CD4-positive, alpha-beta T cell (primary cell): Measurements from ENCODE around the gene LRIG3. TPM values are rescaled to one million over a fixed set of nuclear protein-coding genes. Genes with fewer than 3 reads are reported as not detected.

Source experiments
- ATAC-seq: fragments of 200-7000 bp; cut with Tn5 transposase; one replicate; pipeline ENCODE4 v1.10.0; 2022; ENCODE audit warnings: mild to moderate bottlenecking; ENCODE audit not compliant: poor library complexity
- CTCF ChIA-PET: fragments of 350-600 bp; sonication (Branson Sonifier 250); formaldehyde crosslinking; loops from one replicate; lab custom pipeline; 2021; ENCODE audit warnings: antibody characterized with exemption, inconsistent platforms; lab: Charles Lee
- POLR2A ChIA-PET: fragments of 350-600 bp; sonication (Branson Sonifier 250); formaldehyde crosslinking; loops from one replicate; lab custom pipeline; 2021; ENCODE audit warnings: antibody characterized with exemption, inconsistent platforms; lab: Charles Lee
- DNase-seq, 14 experiments: peaks; one replicate each; pipeline ENCODE4 v3.0.0-alpha.2; 2013 to 2020; ENCODE audit warnings: mixed read lengths in 2 of 14
- H3K27ac ChIP-seq, 2 donors: one replicate each; pipeline versions ENCODE4 v1.5.1 to v1.7.0; 2013; ENCODE audit warnings: low read length in 2 of 2, low read depth in 1 of 2, mild to moderate bottlenecking in 1 of 2
- H3K27me3 ChIP-seq, 2 experiments: 1 replicate in 1 of 2; 2 replicates in 1 of 2; pipeline versions ENCODE4 v1.6.1 to v1.7.0; 2013; ENCODE audit warnings: low read length in 2 of 2, control low read depth in 1 of 2, mild to moderate bottlenecking in 1 of 2, moderate library complexity in 1 of 2; ENCODE audit not compliant: insufficient read depth in 2 of 2, control insufficient read depth in 1 of 2
- H3K36me3 ChIP-seq: one replicate; pipeline ENCODE4 v1.6.1; 2013; ENCODE audit warnings: low read length, control low read depth; ENCODE audit not compliant: insufficient read depth
- H3K4me1 ChIP-seq: one replicate; pipeline ENCODE4 v1.6.1; 2013; ENCODE audit warnings: low read length, control low read depth; ENCODE audit not compliant: insufficient read depth
- H3K4me3 ChIP-seq: one replicate; pipeline ENCODE4 v1.5.1; 2013; ENCODE audit warnings: mild to moderate bottlenecking, low read length, moderate library complexity
- H3K9me3 ChIP-seq, 2 experiments: 1 replicate in 1 of 2; 2 replicates in 1 of 2; pipeline versions ENCODE4 v1.6.1 to v1.7.0; 2013; ENCODE audit warnings: low read length in 2 of 2, mild to moderate bottlenecking in 2 of 2, control low read depth in 1 of 2, moderate library complexity in 1 of 2; ENCODE audit not compliant: control insufficient read depth in 1 of 2, insufficient read depth in 1 of 2
- H3K27ac Mint-ChIP-seq: one replicate; pipeline ENCODE4 v1.8.0; 2020; ENCODE audit warnings: mixed read lengths
- H3K27me3 Mint-ChIP-seq: one replicate; pipeline ENCODE4 v1.8.0; 2021; ENCODE audit warnings: mixed read lengths
- H3K36me3 Mint-ChIP-seq: one replicate; pipeline ENCODE4 v1.8.0; 2021; ENCODE audit warnings: low read depth, mixed read lengths
- H3K4me1 Mint-ChIP-seq: one replicate; pipeline ENCODE4 v1.8.0; 2021; ENCODE audit warnings: low read depth, mixed read lengths
- H3K4me3 Mint-ChIP-seq: one replicate; pipeline ENCODE4 v1.8.0; 2020; ENCODE audit warnings: mild to moderate bottlenecking, mixed read lengths
- H3K9me3 Mint-ChIP-seq: one replicate; pipeline ENCODE4 v1.8.0; 2020; ENCODE audit warnings: mixed read lengths
- intact Hi-C, 2 experiments: fragments of 100-400 bp; cut with DNase I in 1 of 2; cut with micrococcal nuclease in 1 of 2; formaldehyde crosslinking; loops; one replicate each; pipeline versions ENCODE4 v1.15.1 to v1.9.0; 2023 to 2025; cut with DNase I, micrococcal nuclease
- total RNA-seq, 174 experiments: library from RNA in 2 of 174; stranded (reverse) in 2 of 174; gene quantifications; one replicate each; pipeline ENCODE4 v1.2.3 and lab custom pipeline; 2021 to 2026
- TF ChIP-seq, protein P1 (sequence below): fragments of 200-600 bp; IDR thresholded peaks from one replicate; pipeline ENCODE4 v1.8.0; 2022; ENCODE audit warnings: antibody characterized with exemption, mild to moderate bottlenecking

The LRIG3 gene
- total RNA-seq, 2 experiments from 2014 or later: not detected

DNA sequence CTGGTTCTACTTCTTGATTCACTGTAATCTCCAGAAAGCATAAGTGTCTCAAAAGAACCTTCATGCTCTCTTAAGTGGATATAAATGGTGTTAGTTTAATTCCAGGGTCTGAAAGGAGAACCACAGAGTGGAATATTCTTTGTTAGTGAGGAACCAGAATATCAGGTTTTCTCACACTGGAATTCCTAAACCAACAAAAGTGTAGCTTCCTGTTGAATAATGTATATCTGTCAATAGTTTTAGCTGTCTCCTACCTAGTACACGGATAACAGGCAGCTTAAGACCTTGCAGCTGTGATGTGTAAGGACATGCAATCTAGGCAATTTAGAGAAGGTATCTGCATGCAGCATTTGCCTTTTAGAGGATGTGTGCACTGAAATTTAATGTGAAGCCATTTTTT lies 24.0 kb downstream of the LRIG3 start:
- H3K27ac ChIP-seq: no peak overlapping the region
- peaks cover 7% of the 10 kb centered on the region for H3K9me3 Mint-ChIP-seq
- H3K4me1 Mint-ChIP-seq: no peaks in the 10 kb centered on the region

DNA sequence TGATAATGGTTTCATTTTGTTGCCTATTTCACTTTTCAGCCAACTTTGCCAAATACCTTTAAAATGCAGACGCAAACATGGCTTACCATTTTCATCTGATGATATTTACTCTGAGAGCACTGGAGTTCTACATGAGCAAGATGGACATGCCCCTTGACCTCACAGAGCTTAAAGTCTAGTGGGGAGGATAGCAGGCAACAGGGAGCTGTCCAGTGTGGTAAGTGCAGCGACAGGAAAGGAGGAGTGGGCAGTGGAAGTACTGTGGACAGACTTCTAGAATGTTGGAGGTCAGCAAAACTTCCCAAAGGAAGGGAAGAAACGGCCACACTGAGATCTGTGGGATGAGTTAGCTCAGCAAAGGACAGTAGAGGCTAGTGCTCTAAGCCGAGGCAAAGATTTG lies 25.3 kb downstream of the LRIG3 start:
- peaks cover 7% of the 10 kb centered on the region for H3K9me3 Mint-ChIP-seq
- TF ChIP-seq, protein P1, sequence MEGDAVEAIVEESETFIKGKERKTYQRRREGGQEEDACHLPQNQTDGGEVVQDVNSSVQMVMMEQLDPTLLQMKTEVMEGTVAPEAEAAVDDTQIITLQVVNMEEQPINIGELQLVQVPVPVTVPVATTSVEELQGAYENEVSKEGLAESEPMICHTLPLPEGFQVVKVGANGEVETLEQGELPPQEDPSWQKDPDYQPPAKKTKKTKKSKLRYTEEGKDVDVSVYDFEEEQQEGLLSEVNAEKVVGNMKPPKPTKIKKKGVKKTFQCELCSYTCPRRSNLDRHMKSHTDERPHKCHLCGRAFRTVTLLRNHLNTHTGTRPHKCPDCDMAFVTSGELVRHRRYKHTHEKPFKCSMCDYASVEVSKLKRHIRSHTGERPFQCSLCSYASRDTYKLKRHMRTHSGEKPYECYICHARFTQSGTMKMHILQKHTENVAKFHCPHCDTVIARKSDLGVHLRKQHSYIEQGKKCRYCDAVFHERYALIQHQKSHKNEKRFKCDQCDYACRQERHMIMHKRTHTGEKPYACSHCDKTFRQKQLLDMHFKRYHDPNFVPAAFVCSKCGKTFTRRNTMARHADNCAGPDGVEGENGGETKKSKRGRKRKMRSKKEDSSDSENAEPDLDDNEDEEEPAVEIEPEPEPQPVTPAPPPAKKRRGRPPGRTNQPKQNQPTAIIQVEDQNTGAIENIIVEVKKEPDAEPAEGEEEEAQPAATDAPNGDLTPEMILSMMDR: no peak
- ChIA-PET POLR2A (no interaction called here), CTCF (no interaction called here)
- no peak overlapping the region for H3K4me3 Mint-ChIP-seq
- no peaks in the 10 kb centered on the region for H3K36me3 Mint-ChIP-seq
- no peak overlapping the region for H3K27ac Mint-ChIP-seq
- H3K36me3 ChIP-seq: no peaks in the 10 kb centered on the region
- intact Hi-C loops: no loop called here
- H3K4me1 Mint-ChIP-seq: no peaks in the 10 kb centered on the region
- no peaks in the 10 kb centered on the region for H3K27me3 Mint-ChIP-seq
- H3K27ac ChIP-seq: no peak overlapping the region
- no peak for DNase-seq
- H3K4me3 ChIP-seq: no peak overlapping the region
- no peak for ATAC-seq
- no peaks in the 10 kb centered on the region for H3K27me3 ChIP-seq
- no peaks in the 10 kb centered on the region for H3K4me1 ChIP-seq
- H3K9me3 ChIP-seq: peaks cover 0 to 4% of the 10 kb centered on the region in 2 experiments

More for the DNA sequence above, 24.0 kb downstream of the LRIG3 start:
- TF ChIP-seq, protein P1: no peak
- no peaks in the 10 kb centered on the region for H3K27me3 Mint-ChIP-seq
- POLR2A ChIA-PET: no interaction called here
- CTCF ChIA-PET: no interaction called here
- ATAC-seq (no peak), DNase-seq (no peak)
- H3K4me3 Mint-ChIP-seq: no peak overlapping the region
- H3K4me1 ChIP-seq: no peaks in the 10 kb centered on the region
- H3K36me3 ChIP-seq: no peaks in the 10 kb centered on the region
- peaks cover 0 to 4% of the 10 kb centered on the region in 2 experiments for H3K9me3 ChIP-seq
- no peaks in the 10 kb centered on the region for H3K36me3 Mint-ChIP-seq
- H3K4me3 ChIP-seq: no peak overlapping the region
- no peaks in the 10 kb centered on the region for H3K27me3 ChIP-seq
- intact Hi-C loops: no loop called here
- H3K27ac Mint-ChIP-seq: no peak overlapping the region

DNA sequence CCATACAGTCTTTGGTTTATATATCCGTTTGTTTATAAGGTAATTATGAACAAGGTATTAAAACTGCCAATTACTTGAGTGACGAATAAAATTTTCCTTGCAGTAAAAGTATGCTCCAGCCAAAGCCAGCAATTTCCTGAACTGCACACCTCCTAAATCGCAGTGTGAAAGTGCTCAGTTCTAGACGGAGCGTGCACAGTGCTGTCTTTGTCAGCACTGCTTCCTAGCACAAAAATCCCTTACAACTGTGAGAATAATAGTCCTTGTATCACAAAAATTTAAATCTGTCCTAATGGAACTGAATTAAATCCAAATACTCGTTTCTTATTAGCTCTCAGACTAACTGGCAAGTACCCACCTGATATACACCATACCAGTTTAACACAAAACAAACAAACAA lies 26.3 kb downstream of the LRIG3 start:
- H3K36me3 ChIP-seq: no peaks in the 10 kb centered on the region
- ChIA-PET POLR2A (no interaction called here), CTCF (no interaction called here)
- Mint-ChIP-seq H3K27ac (no peak overlapping the region), H3K36me3 (no peaks in the 10 kb centered on the region), H3K9me3 (peaks cover 5% of the 10 kb centered on the region), H3K4me1 (no peaks in the 10 kb centered on the region), H3K27me3 (no peaks in the 10 kb centered on the region), H3K4me3 (no peak overlapping the region)
- H3K9me3 ChIP-seq: peaks cover 0 to 4% of the 10 kb centered on the region in 2 experiments
- intact Hi-C loops: no loop called here
- no peak overlapping the region for H3K4me3 ChIP-seq
- TF ChIP-seq, protein P1: no peak
- H3K4me1 ChIP-seq: no peaks in the 10 kb centered on the region
- DNase-seq: no peak
- no peak overlapping the region for H3K27ac ChIP-seq
- no peaks in the 10 kb centered on the region for H3K27me3 ChIP-seq
- ATAC-seq: no peak
